Hindlimb muscle (tissue), 1 donor: ENCODE data around the gene TSEN54. TPM values are rescaled to one million over a fixed set of nuclear protein-coding genes. Genes with fewer than 3 reads are reported as not detected.

Experiments
- DNase-seq: peaks from one replicate; pipeline ENCODE4 v3.0.0-alpha.2; 2013
- polyA plus RNA-seq: library from polyadenylated mRNA; unstranded; fragments of 120-200 nt; gene quantifications from one replicate; pipeline ENCODE4 v1.2.1, GENCODE V29; 2013; ENCODE audit not compliant: insufficient read length

Gene TSEN54
- polyA plus RNA-seq, 1 donor, result 27.0 TPM

DNA sequence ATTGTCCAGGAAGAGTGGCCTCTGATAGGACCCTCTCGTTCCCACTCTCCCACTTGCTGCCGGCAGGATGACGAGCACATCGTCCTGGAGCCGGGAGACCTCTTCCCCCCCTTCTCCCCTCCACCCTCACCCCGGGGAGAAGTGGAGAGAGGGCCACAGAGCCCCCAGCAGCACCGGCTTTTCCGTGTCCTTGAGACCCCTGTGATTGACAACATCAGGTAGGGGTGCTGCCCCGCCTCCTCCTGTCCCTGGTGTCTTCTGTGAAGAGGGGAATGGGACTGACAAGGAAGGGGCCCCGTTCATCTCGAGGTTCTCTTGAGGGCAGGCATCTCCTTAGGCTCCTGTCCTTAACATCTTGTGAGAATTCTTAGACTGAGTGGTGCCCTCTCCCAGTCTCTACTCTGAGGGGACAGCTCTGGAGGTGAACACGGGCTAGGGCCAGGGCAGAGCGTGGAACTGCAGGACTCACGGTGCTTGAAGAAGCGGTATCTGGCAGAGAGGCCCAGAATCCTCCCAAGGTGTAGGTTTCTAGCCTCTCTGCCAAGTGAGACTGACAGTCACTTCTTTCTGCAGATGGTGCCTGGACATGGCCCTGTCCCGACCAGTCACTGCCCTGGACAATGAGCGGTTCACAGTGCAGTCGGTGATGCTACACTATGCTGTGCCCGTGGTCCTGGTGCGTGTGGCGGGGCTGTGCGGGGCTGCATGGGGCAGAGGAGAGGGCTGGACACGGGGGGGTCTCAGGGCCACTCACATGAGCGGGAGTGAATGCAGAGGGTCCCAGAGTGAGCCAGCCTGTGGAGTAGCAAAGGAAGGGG is 27.4 kb upstream of the TSEN54 start:
- no peak for DNase-seq

DNA sequence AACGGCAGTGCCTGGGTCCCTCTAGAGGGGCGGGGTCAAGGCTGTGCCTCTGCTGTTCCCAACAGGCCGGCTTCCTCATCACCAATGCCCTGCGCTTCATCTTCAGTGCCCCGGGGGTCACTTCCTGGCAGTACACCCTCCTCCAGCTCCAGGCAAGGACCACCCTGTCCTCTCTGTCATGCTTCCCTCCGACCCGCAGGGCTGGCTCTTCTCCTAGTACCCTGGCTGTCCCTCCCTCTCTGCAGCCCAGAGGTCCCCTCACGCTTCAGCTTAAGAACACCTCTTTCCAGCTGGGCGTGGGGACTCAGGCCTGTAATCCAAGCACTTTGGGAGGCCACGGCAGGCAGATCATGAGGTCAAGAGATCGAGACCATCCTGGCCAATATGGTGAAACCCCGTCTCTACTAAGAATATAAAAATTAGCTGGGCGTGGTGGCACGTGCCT is 26.8 kb upstream of the TSEN54 start:
- DNase-seq, result no peak

DNA sequence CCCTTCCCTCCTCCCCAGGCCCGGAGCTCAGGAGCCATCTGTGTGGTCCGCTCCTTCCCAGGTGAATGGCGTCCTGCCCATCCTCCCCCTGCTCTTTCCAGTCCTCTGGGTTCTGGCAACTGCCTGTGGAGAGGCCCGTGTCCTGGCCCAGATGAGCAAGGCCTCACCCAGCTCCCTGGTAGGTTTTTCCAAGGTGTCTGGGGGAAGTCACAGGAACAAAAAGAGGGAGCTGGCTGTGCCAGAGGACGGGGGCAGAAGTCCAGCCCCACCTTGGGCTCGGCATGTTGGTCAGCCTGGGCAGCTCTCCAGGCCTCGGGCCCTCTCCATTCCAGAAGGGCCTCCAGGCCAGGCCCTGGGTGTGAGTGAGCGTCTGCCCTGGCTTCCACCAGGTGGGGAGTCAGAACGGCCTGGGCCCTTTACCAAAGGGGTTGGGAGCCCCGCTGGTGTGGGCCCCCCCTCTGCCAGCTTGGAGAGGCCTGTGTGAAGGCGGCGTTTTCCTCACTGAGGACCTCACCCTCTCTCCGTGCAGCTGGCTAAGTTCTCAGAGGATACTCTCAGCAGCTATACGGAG is 26.1 kb upstream of the TSEN54 start:
- no peak for DNase-seq

DNA sequence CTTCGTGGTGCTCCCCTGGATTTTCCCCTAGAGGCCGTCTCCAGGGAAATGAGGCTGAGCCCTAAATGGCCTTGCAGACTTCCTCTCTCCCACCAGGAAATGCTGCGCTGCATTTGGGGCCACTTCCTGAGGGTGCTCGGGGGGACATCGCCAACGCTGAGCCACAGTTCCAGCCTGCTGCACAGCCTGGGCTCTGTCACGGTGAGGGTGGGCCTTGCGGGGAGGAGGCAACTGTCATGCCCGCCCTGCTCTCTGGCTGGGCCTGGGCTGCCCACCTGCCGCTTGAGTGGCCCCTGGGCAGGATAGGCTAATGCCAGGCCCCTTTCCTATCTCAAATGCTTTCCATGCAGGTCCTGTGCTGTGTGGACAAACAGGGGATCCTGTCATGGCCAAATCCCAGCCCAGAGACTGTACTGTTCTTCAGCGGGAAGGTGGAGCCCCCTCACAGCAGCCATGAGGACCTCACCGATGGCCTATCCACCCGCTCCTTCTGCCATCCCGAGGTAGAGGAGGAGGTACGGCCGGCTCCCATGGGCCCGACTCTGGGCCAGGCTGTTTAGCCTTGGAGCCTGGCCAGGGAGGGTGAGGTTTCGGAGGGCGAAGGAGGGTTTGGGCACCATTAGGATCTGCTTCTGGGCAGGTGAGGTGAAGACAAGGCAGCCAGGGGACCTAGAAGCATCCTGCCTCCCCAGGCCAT is 25.2 kb upstream of the TSEN54 start:
- no peak for DNase-seq

DNA sequence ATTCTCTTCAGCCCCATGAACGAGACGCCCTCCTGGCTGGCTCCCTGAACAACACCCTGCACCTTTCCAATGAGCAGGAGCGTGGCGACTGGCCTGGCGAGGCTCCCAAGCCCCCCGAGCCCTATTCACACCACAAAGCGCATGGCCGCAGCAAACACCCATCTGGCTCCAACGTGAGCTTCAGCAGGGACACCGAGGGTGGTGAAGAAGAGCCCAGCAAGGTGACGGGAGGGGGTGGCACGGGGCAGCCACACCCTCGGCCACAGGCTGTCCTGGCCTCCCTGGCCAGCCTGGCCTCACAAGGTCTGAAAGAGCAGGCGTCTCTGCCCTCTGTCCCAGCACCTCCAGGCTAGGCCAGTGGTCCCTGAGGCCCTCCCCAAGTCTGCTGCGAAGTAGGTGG is 24.6 kb upstream of the TSEN54 start:
- DNase-seq, result no peak

DNA sequence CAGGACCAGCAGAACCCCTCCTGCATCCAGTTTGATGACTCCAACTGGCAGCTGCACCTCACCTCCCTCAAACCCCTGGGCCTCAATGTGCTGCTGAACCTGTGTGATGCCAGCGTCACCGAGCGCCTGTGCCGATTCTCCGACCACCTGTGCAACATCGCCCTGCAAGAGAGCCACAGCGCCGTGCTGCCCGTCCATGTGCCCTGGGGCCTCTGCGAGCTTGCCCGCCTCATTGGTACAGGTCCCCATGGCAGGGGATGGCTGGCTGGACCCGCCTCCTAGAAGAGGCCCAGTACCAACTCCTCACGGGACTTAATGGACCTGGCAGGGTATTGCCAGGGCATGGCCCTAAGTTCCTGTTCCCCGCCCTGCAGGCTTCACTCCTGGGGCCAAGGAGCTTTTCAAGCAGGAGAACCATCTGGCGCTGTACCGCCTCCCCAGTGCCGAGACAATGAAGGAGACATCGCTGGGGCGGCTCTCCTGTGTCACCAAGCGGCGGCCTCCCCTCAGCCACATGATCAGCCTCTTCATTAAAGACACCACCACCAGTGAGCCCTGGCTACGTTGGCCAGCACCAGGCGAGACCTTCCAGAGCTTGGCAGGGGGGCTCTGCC is 23.7 kb upstream of the TSEN54 start:
- no peak for DNase-seq

DNA sequence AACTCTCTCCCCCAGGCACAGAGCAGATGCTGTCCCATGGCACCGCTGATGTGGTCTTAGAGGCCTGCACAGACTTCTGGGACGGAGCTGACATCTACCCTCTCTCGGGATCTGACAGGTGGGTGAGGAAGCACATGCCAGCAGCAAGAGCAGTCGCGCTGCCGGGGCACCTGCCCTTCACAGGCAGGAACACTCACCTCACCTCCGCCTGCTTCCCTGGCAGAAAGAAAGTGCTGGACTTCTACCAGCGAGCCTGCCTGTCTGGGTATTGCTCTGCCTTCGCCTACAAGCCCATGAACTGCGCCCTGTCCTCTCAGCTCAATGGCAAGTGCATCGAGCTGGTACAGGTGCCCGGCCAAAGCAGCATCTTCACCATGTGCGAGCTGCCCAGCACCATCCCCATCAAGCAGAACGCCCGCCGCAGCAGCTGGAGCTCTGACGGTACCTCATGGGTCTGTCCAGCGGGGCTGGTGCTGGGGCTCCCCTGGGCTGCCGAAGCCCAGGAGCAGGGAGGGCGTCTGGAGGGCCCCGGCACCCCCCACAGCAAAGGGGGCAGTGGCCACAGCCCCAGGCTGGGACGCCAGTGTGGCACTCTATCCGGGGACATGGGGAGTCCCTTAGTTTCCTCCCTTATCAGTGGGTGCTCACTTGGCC is 22.7 kb upstream of the TSEN54 start:
- no peak for DNase-seq

DNA sequence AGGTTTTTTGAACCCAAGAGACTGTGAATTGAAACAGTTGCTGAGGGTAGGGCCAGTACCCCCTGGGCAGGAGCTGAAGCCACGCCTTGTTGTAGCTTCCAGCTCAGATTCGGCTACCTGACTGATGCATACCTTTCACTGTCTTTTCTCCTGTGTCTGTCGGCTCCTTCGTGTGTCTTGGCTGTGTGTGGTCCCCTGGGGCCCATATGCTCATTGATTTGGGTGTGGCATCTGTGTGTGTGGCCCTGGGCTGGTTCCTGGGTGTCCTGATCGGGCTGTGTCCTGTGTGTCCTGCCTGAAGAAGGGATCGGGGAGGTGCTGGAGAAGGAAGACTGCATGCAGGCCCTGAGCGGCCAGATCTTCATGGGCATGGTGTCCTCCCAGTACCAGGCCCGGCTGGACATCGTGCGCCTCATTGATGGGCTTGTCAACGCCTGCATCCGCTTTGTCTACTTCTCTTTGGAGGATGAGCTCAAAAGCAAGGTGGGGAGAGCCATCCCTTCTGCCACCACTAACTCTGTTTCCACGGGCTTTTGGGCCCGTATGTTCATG is 21.9 kb upstream of the TSEN54 start:
- no peak for DNase-seq

DNA sequence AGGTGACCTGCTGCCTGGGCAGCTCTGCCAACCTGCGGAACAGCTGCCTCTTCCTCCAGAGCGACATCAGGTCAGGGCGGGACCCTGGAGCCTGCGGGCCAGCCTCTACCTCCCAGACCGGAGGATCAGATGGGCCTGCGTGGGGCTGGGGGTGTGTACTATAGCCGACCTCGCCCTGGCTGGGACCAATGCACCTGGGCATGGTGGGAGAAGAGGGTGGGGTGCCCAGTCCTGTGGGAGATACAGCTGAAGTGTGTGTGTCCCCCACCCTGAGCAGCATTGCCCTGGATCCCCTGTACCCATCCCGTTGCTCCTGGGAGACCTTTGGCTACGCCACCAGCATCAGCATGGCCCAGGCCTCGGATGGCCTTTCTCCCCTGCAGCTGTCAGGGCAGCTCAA is 20.3 kb upstream of the TSEN54 start:
- DNase-seq, result no peak

DNA sequence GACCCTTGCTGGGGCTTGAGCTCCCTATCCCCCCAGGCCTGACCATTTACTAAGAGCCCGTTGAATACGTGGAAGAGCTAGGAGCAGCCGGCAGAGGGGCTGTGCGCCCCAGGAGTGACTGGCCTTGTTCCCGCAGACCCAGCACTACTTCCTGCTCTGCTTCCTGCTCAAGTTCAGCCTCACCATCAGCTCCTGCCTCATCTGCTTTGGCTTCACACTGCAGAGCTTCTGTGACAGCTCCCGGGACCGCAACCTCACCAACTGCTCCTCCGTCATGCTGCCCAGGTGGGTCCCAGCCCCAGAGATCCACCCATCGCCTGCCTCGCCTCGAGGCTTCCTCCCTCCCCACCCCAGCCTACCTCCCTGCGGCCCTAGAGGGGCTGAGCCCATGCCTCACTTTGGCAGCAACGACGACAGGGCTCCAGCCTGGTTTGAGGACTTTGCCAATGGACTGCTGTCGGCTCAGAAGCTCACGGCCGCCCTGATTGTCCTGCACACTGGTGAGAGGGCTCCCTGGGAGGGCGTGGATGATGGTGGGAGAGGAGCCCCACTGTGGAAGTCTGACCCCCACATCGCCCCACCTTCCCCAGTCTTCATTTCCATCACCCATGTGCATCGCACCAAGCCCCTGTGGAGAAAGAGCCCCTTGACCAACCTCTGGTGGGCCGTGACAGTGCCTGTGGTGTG is 18.1 kb upstream of the TSEN54 start:
- DNase-seq, result no peak

DNA sequence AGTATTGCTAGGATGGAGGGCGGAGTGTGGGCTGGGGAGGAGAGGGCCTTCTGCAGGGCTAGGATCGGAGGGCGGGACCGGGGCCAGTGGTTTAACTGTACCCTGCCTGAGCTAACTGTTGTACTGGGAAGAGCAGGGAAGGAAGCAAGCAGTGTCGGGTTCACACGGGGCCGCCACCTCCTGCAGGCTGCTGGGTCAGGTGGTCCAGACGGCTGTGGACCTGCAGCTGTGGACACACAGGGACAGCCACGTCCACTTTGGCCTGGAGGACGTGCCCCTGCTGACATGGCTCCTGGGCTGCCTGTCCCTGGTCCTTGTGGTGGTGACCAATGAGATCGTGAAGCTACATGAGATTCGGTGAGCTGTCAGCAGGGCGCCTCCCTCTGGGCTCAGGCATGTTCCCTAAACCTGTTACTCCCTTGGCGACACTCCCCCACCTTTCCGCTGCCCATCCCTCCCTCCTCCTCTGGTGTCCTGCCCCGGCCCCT is 17.6 kb upstream of the TSEN54 start:
- DNase-seq, result no peak

DNA sequence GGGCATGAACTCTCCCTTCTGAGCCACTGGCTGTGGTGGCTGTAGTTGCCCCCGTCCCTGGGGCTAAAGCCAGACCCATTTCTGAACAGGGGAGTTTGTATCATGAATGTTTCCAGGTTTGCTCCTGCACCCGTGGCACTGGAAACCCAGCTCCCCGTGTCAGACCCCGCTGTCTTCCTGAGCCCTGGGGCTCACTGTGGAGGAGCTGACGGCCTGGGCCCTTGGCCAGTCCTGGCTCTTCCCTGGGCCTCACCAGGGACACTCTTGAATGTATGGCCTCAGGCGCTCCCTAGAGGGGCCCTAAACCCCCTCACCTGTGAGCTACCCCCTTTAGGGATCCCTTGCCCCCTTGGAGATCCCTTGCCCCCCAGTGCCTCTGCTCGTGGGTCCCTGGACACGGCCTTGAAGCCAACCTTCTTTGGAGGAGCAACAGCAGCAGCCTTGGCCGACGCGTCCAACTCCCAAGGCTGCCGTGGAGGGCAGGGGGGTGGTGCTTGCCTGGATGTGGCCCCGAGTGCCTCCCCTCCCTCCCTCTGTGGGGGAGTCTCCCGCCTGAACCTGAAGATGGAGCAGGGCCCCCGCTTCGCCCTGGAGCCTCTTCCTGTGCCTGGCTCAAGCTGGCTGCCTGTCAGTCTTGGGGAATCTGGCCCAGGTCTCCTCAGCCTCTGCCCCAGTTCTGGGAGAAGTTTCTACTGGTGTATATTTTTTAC is 16.9 kb upstream of the TSEN54 start:
- no peak for DNase-seq

DNA sequence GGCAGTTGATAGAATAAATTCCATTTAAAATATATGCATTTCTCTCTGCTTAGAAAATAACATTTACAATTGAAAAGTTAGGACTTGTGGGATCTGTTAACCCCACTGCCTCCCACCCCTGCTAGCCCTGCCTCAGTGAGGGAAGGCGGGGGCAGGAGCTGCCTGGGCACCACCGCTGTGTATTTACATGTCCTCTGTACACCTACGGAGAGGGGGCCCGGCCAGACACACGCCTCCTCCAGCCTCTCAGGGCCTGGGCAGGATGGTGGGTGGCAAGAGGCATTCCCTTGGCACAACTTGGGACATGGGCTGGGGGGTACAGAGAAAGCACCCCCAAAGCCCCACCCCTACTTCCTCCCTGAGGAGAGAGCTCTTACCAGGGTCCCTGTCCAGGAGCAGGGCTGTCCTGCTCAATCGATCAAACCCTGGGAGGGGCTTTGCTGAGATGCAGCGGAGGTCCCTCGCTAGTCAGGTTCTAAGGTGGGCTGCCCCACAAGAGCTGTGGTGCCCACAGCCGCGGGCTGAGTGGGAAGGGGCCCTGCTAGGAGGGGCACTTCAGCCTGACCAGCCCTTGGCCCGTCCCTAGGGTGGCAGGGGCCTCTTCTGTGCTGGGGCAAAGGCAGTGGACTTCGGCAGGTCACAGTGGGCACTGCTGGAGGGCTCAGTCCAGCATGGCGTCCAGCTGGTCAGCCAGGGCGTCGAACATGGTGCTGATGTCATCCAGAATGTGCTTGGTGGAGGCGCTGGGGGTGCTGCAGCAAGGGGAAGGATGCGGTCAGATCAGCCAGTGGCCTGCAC is 15.7 kb upstream of the TSEN54 start:
- no peak for DNase-seq

DNA sequence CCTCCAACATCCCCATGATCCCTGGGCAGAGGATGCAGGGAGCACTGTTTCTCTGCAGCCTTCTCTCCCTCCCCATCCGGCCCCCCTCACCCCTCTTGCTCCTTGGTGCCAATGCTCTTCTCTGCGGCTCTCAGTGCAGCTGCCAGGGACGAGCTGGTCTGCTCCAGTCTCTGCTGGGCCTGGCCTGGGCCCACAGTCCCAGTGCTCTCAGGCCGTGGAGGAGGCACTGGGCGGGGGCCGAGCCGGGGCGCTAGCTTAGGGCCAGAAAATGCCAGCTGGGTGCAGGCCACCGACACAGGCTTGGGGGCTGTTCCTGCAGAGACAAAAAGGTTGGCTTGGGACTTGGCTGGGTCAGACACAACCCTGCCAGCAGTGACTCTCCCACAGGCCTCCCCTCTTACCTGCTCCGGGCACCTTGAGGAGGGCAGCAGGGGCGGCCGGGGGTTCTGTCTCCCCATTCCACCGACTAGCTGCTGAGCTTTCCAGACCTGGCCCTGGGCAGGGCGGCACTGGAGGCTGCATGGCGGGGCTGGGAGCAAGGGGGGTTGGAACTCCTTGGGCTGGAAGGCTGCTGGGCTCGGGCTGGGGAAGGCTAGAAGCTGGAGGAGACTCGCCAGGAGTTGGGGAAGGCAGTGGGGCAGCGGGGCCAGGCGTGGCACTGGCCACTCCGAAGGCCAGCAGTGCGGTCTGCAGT is 14.8 kb upstream of the TSEN54 start:
- no peak for DNase-seq

DNA sequence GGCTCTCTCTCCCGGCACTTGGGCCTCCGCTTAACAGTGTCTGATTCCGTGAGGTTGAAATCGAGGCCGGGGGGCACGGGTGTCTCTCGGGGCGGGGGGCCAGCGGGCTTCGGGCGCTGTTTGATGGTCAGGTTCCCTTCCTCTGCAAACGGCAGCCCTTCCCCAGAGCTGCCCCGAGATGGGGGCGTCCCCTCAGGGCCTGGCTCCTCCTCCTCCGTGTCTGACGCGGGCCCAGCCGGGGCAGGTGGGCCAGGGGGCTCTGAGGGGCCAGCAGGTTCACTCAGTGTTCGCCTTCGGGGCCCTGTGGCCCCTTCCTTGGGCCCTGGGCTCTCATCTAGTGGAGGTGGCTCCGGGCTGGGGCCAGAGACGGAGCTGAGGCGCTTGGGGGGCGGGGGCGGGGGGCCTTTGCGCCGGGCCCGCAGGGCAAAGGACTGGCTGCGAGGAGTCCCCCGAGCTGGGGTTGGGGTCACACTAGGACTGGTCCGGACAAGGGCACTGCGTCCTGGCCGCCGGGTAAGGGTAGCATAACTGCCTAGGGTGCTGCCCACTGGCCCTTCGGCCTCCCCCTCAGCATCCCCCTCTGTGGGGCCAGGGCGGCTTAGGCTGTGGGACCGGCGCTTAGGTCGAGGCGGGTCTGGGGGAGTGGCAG is 14.1 kb upstream of the TSEN54 start:
- DNase-seq, result no peak

DNA sequence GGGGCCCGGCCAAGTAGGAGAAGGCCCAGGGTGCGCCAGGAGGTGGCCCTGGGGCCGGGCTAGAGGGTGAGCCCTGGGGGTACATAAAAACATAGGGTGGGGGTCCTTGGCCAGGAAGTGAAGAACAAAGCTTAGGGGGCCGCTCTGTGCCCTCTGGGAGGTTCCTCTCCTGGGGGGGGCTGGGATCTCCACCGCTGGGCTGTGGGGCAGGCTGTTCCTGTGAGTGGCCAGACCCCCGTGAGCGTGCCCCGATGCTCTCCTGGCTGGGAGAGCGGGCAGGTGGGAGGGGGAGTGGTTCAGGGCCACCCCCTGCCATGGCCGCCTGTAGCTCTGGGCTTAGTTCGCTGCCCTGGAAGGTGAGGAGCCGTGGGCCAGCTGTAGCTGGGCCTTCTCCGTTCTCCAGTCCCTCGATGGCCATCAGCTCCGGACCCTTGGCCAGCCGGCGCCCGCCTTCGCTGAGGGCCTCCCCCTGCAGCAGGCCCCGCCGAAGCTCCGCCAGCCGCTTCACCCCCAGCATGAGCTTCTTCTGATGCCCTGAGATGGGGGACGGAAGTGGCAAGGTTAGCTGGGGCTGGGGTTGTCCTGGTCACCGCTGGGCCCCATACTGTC is 13.5 kb upstream of the TSEN54 start:
- DNase-seq, result no peak

DNA sequence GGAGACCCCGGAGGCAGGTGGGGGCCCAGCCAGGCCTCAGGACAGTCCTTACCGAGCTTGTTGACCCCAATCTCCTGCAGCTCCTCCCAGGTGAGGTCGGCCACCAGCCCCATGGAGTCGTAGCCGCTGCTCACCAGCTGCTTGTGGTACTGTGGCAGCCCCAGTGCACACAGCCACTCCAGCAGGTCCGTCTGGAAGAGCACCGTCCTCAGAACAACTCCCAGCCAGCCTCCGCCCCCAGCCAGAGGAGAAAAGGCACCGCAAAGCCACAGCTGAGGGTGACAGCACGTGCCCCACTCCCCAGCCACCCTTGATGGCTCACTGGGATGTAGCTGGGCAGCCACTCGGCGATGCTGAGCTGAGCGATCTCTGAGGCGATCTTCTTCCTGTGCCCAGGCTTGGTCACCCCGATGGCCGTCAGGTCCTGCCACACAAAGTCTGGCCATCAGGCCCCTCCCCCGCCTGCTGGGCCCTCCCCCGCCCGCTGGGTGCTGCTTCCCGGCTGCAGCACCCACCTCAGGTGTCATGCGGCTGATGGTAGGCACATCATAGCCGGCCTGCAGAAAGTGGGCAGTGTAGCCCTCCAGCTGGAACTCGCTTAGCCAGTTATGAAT is 12.9 kb upstream of the TSEN54 start:
- DNase-seq, result no peak

DNA sequence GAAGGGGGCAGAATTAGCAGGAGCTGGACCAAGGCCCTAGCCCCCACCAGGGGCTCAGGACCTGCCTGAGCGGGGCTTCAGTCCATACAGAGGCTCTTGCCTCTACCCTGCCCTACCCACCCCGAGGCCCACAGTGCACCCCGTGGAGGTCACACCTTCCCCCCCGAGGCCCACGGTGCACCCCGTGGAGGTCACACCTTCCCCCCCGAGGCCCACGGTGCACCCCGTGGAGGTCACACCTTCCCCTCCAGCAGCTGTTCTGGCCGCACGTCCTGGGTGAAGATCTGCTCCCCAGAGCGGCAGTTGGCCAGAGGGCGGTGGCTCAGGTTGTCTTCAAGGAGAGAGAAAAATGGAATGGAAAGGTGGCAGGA is 12.4 kb upstream of the TSEN54 start:
- no peak for DNase-seq
